Activated gamma-delta T cell (primary cell): ENCODE data around the gene LIPC.

Experiments used
- DNase-seq: peaks from one replicate; lab custom pipeline; 2025; lab: John Stamatoyannopoulos, UW

LIPC gene

DNA sequence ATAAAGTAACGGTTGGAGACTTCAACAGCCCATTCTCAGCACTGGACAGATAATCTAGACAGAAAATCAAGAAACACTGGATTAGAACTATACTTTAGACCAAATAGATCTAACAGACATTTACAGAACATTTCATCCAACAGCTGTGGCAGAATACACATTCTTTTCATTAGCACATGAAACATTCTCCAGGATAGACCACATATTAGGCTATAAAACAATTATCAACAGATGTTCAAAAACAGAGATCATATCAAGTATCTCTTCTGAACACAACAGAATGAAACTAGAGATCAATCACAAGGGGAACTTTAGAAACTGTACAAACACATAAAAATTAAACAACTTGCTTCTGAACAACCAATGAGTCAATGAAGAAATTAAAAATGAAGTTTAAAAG is 184.4 kb downstream of the LIPC start:
- no peak for DNase-seq
